MCF 10A (cell line): ENCODE measurements around the gene PPM1A. TPM values are rescaled to one million over a fixed set of nuclear protein-coding genes. Genes with fewer than 3 reads are reported as not detected.

ENCODE experiments used
- BruUV-seq: library from RNA; stranded (reverse); fragments of 400-500 nt; replicated peaks from 2 replicates; lab custom pipeline; 2021; lab: Mats Ljungman, UMichigan
- CTCF ChIA-PET: fragments of 300-600 bp; sonication (Branson Sonifier 250); formaldehyde crosslinking; extraction: SDS; loops from one replicate; lab custom pipeline; 2021; ENCODE audit warnings: antibody characterized with exemption, inconsistent platforms; lab: Yijun Ruan, JAX
- POLR2A ChIA-PET: fragments of 300-600, 350-650 bp; sonication (Branson Sonifier 250); formaldehyde crosslinking; extraction: SDS; loops from one replicate; lab custom pipeline; 2020; ENCODE audit warnings: antibody characterized with exemption, inconsistent platforms; lab: Yijun Ruan, JAX
- DNase-seq: peaks from one replicate; pipeline ENCODE4 v3.0.0-alpha.2; 2018; ENCODE audit not compliant: unreplicated experiment
- H3K27ac Mint-ChIP-seq: one replicate; pipeline ENCODE4 v1.8.0; 2022; ENCODE audit warnings: mild to moderate bottlenecking, low read depth, mixed read lengths; ENCODE audit not compliant: unreplicated experiment
- H3K27me3 Mint-ChIP-seq: one replicate; pipeline ENCODE4 v1.8.0; 2022; ENCODE audit warnings: mixed read lengths; ENCODE audit not compliant: insufficient read depth, unreplicated experiment
- H3K36me3 Mint-ChIP-seq: one replicate; pipeline ENCODE4 v1.8.0; 2022; ENCODE audit warnings: mild to moderate bottlenecking, moderate library complexity, mixed read lengths; ENCODE audit not compliant: insufficient read depth, unreplicated experiment
- H3K4me1 Mint-ChIP-seq: one replicate; pipeline ENCODE4 v1.8.0; 2022; ENCODE audit warnings: mixed read lengths; ENCODE audit not compliant: insufficient read depth, unreplicated experiment
- H3K4me3 Mint-ChIP-seq: one replicate; pipeline ENCODE4 v1.8.0; 2022; ENCODE audit warnings: mild to moderate bottlenecking, moderate library complexity, mixed read lengths; ENCODE audit not compliant: unreplicated experiment
- H3K9me3 Mint-ChIP-seq: one replicate; pipeline ENCODE4 v1.8.0; 2022; ENCODE audit warnings: mixed read lengths; ENCODE audit not compliant: unreplicated experiment
- intact Hi-C: fragments of 100-400 bp; cut with micrococcal nuclease; formaldehyde crosslinking; loops from 2 replicates; pipeline ENCODE4 v1.14.1; 2022
- total RNA-seq: library from RNA; stranded (reverse); gene quantifications from 2 replicates; pipeline ENCODE4 v1.2.3, GENCODE V29; 2022
- TF ChIP-seq, protein P1 (sequence below): fragments of 200-600 bp; IDR thresholded peaks from one replicate; pipeline ENCODE4 v1.8.0; 2022; ENCODE audit warnings: antibody characterized with exemption, mild to moderate bottlenecking; ENCODE audit not compliant: unreplicated experiment

PPM1A gene
- total RNA-seq, 1 experiment from 2014 or later = 50.4 TPM

DNA sequence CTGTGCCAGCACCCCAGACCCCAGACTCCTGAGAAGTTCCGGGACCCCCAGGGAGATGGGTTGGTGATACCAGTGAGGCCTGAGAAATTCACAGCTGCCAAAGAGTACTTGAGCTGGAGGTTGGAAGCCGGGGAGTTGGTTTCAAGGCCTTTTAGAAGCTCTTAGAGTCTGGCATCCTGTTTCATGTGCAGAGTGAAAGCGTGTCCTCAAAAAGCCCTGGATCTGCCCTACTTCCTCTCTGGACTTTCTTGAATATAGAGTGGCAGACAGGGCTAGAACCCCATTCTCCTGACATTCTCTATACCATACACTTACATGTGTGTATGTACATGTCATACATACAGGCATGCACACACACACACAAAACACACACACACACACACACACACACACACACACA, 31.3 kb upstream of the PPM1A start:
- Mint-ChIP-seq H3K36me3 (no peaks in the 10 kb centered on the region), H3K27me3 (no peaks in the 10 kb centered on the region), H3K9me3 (no peaks in the 10 kb centered on the region), H3K4me1 (no peaks in the 10 kb centered on the region), H3K27ac (no peak overlapping the region), H3K4me3 (no peak overlapping the region)
- TF ChIP-seq, protein P1, sequence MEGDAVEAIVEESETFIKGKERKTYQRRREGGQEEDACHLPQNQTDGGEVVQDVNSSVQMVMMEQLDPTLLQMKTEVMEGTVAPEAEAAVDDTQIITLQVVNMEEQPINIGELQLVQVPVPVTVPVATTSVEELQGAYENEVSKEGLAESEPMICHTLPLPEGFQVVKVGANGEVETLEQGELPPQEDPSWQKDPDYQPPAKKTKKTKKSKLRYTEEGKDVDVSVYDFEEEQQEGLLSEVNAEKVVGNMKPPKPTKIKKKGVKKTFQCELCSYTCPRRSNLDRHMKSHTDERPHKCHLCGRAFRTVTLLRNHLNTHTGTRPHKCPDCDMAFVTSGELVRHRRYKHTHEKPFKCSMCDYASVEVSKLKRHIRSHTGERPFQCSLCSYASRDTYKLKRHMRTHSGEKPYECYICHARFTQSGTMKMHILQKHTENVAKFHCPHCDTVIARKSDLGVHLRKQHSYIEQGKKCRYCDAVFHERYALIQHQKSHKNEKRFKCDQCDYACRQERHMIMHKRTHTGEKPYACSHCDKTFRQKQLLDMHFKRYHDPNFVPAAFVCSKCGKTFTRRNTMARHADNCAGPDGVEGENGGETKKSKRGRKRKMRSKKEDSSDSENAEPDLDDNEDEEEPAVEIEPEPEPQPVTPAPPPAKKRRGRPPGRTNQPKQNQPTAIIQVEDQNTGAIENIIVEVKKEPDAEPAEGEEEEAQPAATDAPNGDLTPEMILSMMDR = no peak
- POLR2A ChIA-PET = no interaction called here
- DNase-seq = no peak
- BruUV-seq = no TSS peak
- intact Hi-C loops = no loop called here
- CTCF ChIA-PET = interaction anchor here (0.5 kb wide), 1 partner anchor 344 kb away, joined by 3 read pairs; no protein-coding TSS in a partner anchor

DNA sequence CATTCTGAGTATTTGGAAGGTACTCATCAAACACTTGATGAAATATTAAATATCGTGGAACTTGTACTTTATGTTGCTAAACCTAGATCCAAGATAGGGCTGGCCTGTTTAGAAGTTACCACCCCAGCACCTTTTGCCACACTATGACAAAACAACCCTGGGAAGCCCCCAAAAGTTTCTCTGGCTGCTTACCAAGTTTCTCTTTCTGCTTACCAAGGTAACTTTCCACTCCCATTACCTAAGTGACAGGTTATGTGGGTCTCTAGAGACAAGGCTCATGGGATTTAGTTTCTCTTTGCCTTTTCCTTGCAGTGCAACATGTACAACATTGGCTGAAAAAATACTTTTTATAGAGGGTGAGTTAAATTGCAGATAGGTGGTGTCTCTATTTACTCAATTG, 28.9 kb upstream of the PPM1A start:
- Mint-ChIP-seq H3K9me3 (no peaks in the 10 kb centered on the region), H3K4me3 (no peak overlapping the region), H3K27me3 (no peaks in the 10 kb centered on the region), H3K4me1 (no peaks in the 10 kb centered on the region), H3K36me3 (no peaks in the 10 kb centered on the region), H3K27ac (no peak overlapping the region)
- ChIA-PET CTCF (no interaction called here), POLR2A (no interaction called here)
- no TSS peak for BruUV-seq
- no peak for DNase-seq
- intact Hi-C loops = no loop called here
- TF ChIP-seq, protein P1 = no peak

DNA sequence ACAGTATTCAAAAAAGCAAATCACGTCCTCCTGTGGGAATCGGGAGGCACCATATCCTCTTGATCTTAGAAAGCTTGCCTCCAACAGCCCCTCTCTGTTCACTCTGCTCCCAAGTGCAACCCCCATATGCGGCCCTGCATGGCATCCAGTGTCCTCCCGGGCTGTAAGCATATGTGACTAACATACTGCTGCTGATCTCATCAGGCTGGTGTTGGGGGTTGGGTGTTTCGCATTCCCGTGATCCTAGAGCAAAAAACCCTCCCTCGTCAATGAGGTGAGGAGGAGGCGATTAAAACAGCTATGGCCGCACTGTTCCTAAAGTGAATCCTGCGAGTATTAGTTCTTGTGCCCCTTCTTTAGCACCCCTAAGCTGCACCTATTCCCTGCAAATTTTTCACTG, 28.1 kb upstream of the PPM1A start:
- POLR2A ChIA-PET = no interaction called here
- TF ChIP-seq, protein P1 = no peak
- H3K9me3 Mint-ChIP-seq = no peaks in the 10 kb centered on the region
- CTCF ChIA-PET = no interaction called here
- BruUV-seq = no TSS peak
- no peaks in the 10 kb centered on the region for H3K36me3 Mint-ChIP-seq
- intact Hi-C loops = no loop called here
- H3K4me1 Mint-ChIP-seq = no peaks in the 10 kb centered on the region
- no peak overlapping the region for H3K4me3 Mint-ChIP-seq
- no peak for DNase-seq
- no peak overlapping the region for H3K27ac Mint-ChIP-seq
- no peaks in the 10 kb centered on the region for H3K27me3 Mint-ChIP-seq

DNA sequence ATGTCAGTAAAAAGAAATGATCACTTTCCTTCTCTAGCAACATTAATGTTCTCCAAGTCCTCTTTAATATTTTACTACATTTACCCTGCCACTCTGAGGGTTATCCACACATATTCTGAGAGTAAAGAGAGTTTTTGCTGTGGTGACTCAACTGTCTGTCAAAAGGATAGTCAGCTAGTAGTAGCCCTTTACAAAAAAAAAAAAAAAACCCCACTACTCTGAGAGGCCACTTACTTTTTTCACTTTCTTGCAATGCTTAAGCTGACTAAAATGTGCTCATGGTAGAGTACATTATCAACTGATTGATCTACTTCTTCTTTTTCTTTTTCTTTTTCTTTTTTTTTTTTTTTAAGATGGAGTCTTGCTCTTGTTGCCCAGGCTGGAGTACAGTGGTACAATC, 27.6 kb upstream of the PPM1A start:
- H3K4me1 Mint-ChIP-seq = no peaks in the 10 kb centered on the region
- H3K27ac Mint-ChIP-seq = no peak overlapping the region
- intact Hi-C loops = no loop called here
- TF ChIP-seq, protein P1 = no peak
- no TSS peak for BruUV-seq
- no peaks in the 10 kb centered on the region for H3K27me3 Mint-ChIP-seq
- no peaks in the 10 kb centered on the region for H3K36me3 Mint-ChIP-seq
- no peak for DNase-seq
- H3K4me3 Mint-ChIP-seq = no peak overlapping the region
- ChIA-PET POLR2A (no interaction called here), CTCF (interaction anchor here (0.5 kb wide), 1 partner anchor 26 kb away, joined by 3 read pairs; no protein-coding TSS in a partner anchor)
- no peaks in the 10 kb centered on the region for H3K9me3 Mint-ChIP-seq
